ENCODE measurements around the gene RPL27.
"Not testable (repeated sequence)": the region's sequence is repeated elsewhere in the genome, so short reads cannot be mapped to it uniquely, and the experiment has no call there.

The RPL27 gene

DNA sequence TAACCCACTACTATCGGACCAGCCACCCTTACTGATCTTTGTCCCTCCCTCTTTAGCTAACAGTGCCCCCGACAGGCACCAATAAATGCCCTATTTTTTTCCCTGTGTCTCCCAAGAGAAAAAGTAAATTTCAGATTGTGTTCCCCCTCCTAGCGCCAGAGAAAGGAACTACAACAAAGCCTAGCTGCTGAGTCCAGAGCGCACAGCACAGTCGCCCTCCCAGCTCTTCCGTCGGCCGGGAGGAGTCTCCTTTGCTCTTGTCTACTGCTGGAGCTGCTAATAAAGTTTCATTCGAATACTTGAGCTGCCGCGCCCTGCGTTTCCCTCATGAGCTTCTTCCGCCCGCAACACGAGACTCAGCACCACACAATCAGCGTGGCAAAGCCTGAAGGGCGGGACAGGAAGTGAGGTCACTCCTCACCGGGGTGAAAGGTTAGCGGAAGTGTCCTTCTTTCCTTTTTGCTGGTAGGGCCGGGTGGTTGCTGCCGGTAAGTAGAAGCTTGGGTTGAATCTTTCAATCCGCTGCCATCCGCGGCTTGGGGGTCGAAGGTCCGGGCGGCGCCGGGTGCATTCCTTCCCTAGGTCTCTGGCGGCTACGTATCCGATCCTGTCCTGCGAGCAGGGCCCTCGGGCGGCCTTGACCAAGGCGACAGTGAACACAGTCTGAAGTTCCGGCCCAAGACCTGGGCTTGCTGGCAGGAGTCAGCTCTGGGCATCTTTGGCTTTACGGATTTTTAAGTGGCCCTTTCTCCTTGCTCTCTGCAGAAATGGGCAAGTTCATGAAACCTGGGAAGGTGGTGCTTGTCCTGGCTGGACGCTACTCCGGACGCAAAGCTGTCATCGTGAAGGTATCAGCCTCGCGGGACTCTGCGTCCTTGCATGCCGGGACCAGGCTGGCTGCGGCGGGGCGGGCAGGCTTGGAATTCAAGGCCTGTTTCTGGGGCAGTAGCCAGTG, at the start of gene RPL27:
Gene RPL27 (plus strand): TSS at position 436 of the 955 bp plus-strand sequence. CDS start 332 bp downstream, at position 768.
- DNase-seq (ENCODE audit: low spot score), result peak; percentile 99

DNA sequence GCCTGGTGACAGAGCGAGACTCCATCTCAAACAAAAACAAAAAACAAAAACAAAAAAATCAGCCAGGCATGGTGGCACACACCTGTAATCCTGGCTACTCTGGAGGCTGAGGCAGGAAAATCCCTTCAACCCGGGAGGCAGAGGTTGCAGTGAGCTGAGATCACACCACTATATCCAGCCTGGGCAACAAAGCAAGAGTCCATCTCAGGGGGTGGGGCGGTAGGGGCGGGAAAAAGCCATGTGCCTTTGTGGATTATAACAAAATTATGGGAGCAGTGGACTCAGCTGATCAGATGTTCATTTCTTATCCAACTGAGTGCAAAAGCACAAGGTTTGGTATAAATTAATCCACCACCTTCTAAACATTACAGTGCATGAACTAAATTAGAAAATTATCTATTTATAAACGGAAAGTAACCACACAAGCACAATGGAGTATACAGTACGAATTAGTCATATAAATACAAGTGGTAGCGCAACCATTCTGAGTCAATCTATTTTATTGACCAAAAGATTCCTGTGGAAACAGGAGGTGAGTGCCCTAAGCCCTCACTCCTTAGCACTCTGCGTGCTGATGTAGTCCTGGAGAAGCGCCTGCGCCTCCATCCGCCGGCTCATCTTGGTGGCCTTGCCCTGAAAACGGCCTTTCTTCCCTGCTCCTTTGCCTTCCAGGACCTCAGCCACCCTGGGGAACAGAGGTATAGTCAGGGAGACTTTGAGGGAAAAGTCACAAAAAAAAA, 48.0 kb upstream of the RPL27 start:
- no peak for DNase-seq (ENCODE audit: low spot score)

DNA sequence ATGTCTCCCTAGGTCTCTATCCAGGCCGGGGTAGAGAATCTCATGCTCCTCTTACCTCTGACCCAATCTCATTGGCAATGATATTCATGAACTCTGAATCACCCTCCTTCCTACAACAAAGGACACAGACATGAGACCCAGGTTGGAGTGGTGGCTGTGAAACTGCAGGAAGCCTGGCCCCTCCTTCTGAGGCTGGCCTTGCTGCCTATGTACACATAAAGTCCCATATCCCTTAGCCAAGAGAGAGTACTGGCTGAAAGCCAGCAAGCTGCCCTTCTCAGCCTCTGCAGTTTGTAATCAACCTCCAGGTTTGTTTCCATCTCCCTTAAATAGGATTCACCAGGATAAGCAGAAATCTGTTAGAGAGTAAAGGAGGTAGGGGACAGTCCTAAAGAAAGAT, 44.5 kb upstream of the RPL27 start:
- DNase-seq (ENCODE audit: low spot score), result no peak

DNA sequence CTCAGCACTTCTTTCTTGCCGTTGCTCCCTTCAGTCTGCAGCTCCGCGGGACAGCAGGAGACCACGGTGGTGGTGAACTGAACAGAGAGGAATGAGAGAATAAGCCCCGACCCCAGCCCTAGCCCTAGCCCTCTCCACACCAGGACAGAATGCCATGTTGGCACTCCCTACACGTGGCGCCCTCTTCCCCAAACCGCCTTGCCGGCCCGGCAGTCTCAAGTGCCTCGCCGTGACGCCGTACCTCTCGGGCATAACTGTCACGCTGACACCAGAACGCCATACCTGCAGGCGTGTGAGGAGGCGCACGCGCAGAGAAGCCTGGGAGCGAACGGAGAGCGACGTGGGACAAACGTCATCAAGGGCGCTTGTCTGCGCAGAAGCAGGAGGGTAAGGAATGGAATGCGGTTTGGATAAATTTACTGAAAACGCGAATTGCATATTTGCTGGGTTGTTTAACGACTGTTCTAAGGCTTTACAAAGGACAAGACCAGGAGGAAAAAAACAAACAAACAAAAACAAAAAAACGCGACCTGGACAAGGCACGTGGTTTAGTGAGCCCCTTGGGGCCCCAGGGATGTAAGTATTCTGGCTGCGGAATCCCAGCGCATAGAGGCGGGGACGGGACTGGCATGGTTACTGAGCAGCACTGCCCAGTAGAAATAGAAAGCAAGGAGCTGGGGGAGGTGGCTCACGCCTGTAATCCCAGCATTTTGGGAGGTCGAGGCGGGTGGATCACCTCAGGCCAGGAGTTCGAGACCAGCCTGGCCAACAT, 33.9 kb upstream of the RPL27 start, which contains the start of gene AARSD1:
Gene AARSD1 (minus strand): TSS at position 294 of the 772 bp plus-strand sequence. CDS start 14 bp downstream, at position 280.
- peak; percentile 85 for DNase-seq (ENCODE audit: low spot score)

DNA sequence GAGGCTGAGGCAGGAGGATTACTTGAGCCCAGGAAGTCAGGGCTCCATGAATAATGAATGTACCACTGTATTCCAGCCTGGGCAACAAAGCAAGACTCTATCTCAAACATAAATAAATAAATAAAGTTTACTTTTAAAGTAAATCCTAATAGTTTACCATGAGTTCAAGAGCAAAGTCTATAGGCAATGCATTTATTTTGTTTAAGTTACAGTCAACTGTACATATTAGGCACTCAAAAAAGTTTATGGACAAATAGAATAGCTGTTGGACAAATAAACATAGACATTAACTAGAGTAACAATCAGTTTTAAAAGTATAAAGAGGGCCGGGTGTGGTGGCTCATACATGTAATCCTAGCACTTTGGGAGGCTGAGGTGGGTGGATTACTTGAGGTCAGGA, 30.3 kb upstream of the RPL27 start:
- no peak for DNase-seq (ENCODE audit: low spot score)

- DNase-seq (ENCODE audit: low spot score), result no peak
Observed at GRCh38 chr17:42969001-42969581, 29.1 kb upstream of the RPL27 start.

DNA sequence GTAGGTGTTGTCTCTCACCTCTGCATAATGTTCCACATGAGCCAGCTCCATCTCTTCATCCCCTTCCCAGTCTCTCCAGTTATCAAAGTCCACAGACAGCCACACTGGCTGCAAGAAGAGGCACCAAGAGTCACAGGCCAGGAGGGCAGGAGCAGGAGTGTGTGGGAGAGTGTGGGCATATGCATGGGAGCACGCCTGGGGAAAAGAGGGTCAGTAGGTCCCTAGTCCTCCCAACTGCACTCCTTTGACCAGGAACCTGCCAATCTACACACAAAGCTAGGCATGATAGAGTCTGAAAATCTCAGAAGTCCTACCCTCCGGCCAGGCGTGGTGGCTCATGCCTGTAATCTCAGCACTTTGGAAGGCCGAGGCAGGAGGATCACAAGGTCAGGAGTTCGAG, 26.6 kb upstream of the RPL27 start:
- no peak for DNase-seq (ENCODE audit: low spot score)

GRCh38 chr17:42973323-42973722, 24.9 kb upstream of the RPL27 start:
- not testable (repeated sequence) for DNase-seq (ENCODE audit: low spot score)

DNA sequence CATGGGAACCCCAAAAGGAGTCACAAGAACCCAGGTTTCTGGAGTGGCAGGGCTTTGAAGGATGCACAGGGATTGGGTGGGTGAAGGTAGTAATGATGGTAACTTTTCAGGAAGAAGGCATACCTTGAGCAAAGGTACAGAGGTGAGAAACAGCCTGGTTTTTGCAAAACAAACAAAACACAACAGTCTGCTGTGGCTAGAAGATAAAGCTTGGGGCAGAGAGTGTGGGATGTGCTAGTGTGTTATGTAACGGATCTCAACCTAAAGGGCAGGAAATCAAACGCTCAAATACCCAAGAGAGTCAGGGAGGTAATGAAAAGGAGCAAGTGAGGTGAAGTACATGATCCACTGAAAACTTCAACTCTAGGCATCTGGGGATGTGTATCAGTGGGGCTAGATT, 23.0 kb upstream of the RPL27 start:
- no peak for DNase-seq (ENCODE audit: low spot score)

- DNase-seq (ENCODE audit: low spot score), result not testable (repeated sequence)
Observed at GRCh38 chr17:42975701-42976100, 22.5 kb upstream of the RPL27 start.

GRCh38 chr17:42979511-42980273, 18.5 kb upstream of the RPL27 start, which contains the start of gene PTGES3L:
TSS of gene PTGES3L (minus strand) at chr17:42980080. CDS start at chr17:42980053, 27 bp downstream.
- no peak for DNase-seq (ENCODE audit: low spot score)

DNA sequence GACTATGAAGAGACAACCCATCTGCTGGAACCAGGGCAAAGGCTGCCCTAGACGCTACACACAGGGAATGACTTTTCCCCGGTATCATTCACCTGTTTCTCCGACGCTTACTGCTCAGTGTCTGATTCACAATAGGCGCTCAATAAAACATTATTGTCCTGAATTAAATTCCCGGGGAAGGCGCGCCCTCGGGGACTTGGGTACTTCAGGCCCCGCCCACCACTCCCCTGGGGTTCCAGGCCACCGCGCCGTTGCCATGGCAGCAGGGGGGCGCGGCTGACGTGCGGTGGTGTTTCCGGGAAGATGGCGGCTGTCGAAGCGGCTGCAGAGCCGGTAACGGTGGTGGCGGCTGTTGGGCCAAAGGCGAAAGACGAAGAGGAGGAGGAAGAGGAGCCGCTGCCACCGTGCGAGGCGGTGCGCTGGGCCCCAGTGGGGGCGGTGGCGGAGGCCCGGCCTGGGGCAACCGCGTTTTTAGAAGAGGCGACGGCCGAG, 17.9 kb upstream of the RPL27 start, which contains the start of gene RUNDC1:
Gene RUNDC1 (plus strand): TSS at position 292 of the 492 bp plus-strand sequence. CDS start 12 bp downstream, at position 304.
- DNase-seq (ENCODE audit: low spot score), result peak; percentile 72

DNA sequence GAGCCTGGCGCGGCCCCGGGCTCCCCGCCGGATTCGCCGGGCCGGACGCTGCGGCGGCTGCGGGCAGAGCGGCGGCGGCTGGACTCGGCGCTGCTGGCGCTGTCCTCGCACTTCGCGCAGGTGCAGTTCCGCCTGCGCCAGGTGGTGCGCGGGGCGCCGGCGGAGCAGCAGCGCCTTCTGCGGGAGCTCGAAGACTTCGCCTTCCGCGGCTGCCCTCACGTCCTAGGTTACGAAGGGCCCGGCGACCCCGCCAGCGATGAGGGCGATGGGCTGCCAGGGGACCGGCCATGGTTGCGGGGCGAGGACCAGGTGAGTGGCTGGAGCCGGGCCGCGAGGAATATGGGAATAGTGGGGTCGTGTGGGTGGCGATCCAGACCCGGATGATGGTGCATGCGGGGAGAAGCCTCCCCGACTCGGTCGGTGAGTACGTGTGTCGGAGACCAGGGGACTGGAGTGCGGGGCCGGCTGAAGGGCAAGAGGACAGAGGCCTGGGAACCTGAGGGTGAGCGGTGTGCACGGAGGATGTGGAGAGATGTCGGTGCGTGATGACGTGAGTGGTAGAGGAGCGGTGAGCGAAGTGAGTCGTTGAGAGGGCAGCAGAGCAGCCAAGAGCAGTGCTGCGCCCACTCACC, 17.3 kb upstream of the RPL27 start:
- DNase-seq (ENCODE audit: low spot score), result no peak

- DNase-seq (ENCODE audit: low spot score), result no peak
Observed at GRCh38 chr17:42982266-42982665, 16.0 kb upstream of the RPL27 start.

GRCh38 chr17:42985225-42985624, 13.0 kb upstream of the RPL27 start:
- DNase-seq (ENCODE audit: low spot score), result no peak

DNA sequence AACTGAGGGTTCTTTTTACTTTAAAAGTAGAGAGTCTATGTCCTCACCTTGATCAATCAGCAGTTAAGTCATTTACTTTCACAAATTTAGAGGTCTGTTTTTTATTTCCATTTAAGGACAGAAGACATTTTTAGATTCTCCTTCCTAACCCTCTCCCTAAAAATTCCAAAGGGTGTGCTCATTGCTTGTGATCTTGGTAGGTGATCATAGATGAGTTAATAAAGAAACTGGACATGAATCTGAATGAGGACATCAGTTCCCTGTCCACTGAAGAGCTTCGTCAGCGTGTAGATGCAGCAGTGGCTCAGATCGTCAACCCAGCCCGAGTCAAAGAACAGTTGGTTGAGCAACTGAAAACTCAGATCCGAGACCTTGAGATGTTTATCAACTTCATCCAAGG, 9.1 kb upstream of the RPL27 start:
- DNase-seq (ENCODE audit: low spot score), result no peak

GRCh38 chr17:42989726-42990652, 8.2 kb upstream of the RPL27 start:
- no peak for DNase-seq (ENCODE audit: low spot score)

DNA sequence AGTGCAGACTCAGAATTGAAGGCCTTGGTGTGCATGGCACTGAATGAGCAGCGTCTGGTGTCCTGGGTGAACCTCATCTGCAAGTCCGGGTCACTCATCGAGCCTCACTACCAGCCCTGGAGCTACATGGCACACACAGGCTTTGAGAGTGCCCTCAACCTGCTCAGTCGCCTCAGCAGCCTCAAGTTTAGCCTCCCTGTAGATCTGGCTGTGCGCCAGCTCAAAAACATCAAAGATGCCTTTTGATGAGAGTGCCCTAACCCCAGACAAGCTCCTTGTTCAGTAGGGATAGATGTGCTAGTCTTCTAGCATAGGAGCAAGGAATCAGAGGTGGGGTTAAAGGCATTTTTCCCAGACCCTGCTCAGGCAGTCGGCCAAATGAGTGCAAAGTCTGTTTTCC, 6.7 kb upstream of the RPL27 start:
- DNase-seq (ENCODE audit: low spot score), result no peak

- no peak for DNase-seq (ENCODE audit: low spot score)
Observed at GRCh38 chr17:42992872-42993271, 5.3 kb upstream of the RPL27 start.
